HG03066 (cell line): ENCODE results near the gene MCF2L.

Source experiments
- ATAC-seq: cut with Tn5 transposase; IDR thresholded peaks from one replicate; pipeline ENCODE4 v1.9.1; 2021; ENCODE audit warnings: low read depth; ENCODE audit not compliant: unreplicated experiment

The MCF2L gene

GRCh38 chr13:113014752-113015745 is 46.0 kb downstream of the MCF2L start:
- ATAC-seq = no peak

- ATAC-seq = no peak
Observed at GRCh38 chr13:113015826-113016525, 47.0 kb downstream of the MCF2L start.

- no peak for ATAC-seq
Observed at GRCh38 chr13:113016526-113017295, 47.7 kb downstream of the MCF2L start.

GRCh38 chr13:113017506-113018215 is 48.6 kb downstream of the MCF2L start:
- no peak for ATAC-seq

GRCh38 chr13:113018676-113019465 is 49.9 kb downstream of the MCF2L start:
- no peak for ATAC-seq

- ATAC-seq = no peak
Observed at GRCh38 chr13:113020323-113021080, 51.5 kb downstream of the MCF2L start.

GRCh38 chr13:113021391-113021790 is 52.4 kb downstream of the MCF2L start:
- ATAC-seq = no peak

GRCh38 chr13:113021811-113022210 is 52.8 kb downstream of the MCF2L start:
- ATAC-seq = no peak

- no peak for ATAC-seq
Observed at GRCh38 chr13:113022391-113022744, 53.4 kb downstream of the MCF2L start.

- no peak for ATAC-seq
Observed at GRCh38 chr13:113022745-113023574, 53.9 kb downstream of the MCF2L start.

GRCh38 chr13:113023694-113024430 is 54.8 kb downstream of the MCF2L start:
- no peak for ATAC-seq

- ATAC-seq = no peak
Observed at GRCh38 chr13:113024466-113024865, 55.5 kb downstream of the MCF2L start.

- no peak for ATAC-seq
Observed at GRCh38 chr13:113026391-113026910, 57.4 kb downstream of the MCF2L start.

GRCh38 chr13:113027095-113027494 is 58.1 kb downstream of the MCF2L start:
- no peak for ATAC-seq

- no peak for ATAC-seq
Observed at GRCh38 chr13:113027566-113027965, 58.6 kb downstream of the MCF2L start.

GRCh38 chr13:113028336-113029060 is 59.5 kb downstream of the MCF2L start:
- no peak for ATAC-seq
